Mucosa of rectum (tissue), 2 donors: ENCODE results near the gene ZNF407.

Experiments
- H3K27ac ChIP-seq, 2 donors: one replicate each; pipeline ENCODE4 v1.7.0; 2013; ENCODE audit warnings: inconsistent platforms in 2 of 2, low read depth in 2 of 2, low read length in 2 of 2
- H3K27me3 ChIP-seq, 2 donors: one replicate each; pipeline ENCODE4 v1.7.0; 2013; ENCODE audit warnings: low read length in 2 of 2; ENCODE audit not compliant: control insufficient read depth in 2 of 2, insufficient read depth in 2 of 2
- H3K36me3 ChIP-seq, 2 donors: one replicate each; pipeline ENCODE4 v1.7.0; 2013; ENCODE audit warnings: low read length in 2 of 2; ENCODE audit not compliant: control insufficient read depth in 2 of 2, insufficient read depth in 2 of 2
- H3K4me1 ChIP-seq, 2 donors: one replicate each; pipeline ENCODE4 v1.7.0; 2013; ENCODE audit warnings: low read length in 2 of 2, mild to moderate bottlenecking in 1 of 2; ENCODE audit not compliant: control insufficient read depth in 2 of 2, insufficient read depth in 2 of 2
- H3K4me3 ChIP-seq, 2 donors: one replicate each; pipeline ENCODE4 v1.7.0; 2013; ENCODE audit warnings: low read length in 2 of 2
- H3K9ac ChIP-seq, 2 donors: one replicate each; pipeline ENCODE4 v1.7.0; 2013; ENCODE audit warnings: low read length in 2 of 2, low read depth in 1 of 2, mild to moderate bottlenecking in 1 of 2
- H3K9me3 ChIP-seq, 2 donors: one replicate each; pipeline ENCODE4 v1.7.0; 2013; ENCODE audit warnings: low read length in 2 of 2; ENCODE audit not compliant: control insufficient read depth in 2 of 2
- donor health status: healthy.
- donor health status: Normal muscosa, but diverticular disease.

ZNF407 gene

DNA sequence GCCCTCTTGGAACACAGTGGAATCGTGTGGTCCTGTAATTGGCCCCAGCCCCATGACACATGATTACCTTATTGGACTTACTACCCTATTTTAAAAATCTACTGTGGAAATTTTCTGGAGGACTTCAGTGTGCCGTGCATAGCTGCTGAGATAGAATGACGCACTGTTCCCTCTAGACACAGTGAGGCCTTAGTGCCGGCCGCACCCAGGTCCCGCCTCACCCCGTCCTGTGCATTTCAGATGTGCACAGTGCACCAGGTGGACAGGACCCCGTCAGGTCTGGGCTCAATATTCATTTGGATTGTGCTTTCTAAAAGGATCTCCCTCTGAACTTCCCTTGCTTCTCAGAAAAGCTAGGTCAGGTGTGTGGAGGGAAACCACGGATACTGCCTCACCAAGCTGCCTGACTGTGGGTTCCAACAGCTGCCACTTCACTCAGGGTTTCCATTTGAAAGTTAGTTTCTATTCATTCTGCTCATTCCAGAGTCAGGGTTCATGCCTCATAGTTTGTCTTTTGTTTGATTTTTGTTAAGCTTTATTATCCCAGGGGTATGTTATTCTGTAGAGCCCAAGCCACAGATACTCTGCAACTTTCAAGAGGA is 455.5 kb downstream of the ZNF407 start:
- no peak overlapping the region for H3K27ac ChIP-seq
- H3K9ac ChIP-seq, result no peak overlapping the region
- no peaks in the 10 kb centered on the region for H3K36me3 ChIP-seq
- H3K4me3 ChIP-seq, result no peak overlapping the region
- no peaks in the 10 kb centered on the region for H3K9me3 ChIP-seq
- no peaks in the 10 kb centered on the region for H3K27me3 ChIP-seq
- no peaks in the 10 kb centered on the region for H3K4me1 ChIP-seq

DNA sequence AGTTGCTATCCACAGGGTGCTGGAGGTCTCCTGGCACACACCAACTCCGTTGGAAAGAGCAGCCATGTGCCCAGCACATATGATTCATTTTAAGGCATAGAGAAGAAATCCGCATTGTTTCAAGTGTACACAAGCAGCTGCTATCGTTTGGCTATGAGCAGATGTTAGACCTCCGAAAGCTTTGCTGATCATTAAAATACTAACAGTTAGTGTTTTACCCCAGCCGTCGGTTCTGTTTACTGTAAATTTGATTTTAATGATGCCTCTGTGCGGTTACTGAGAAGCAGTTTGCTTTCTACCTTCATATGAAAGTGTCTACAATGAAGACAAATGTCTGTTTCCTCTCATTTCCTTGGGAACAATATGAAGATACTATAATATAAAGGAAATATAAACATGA is 456.4 kb downstream of the ZNF407 start:
- H3K27ac ChIP-seq, result no peak overlapping the region
- no peaks in the 10 kb centered on the region for H3K4me1 ChIP-seq
- H3K9ac ChIP-seq, result no peak overlapping the region
- no peaks in the 10 kb centered on the region for H3K27me3 ChIP-seq
- no peaks in the 10 kb centered on the region for H3K9me3 ChIP-seq
- H3K4me3 ChIP-seq, result no peak overlapping the region
- no peaks in the 10 kb centered on the region for H3K36me3 ChIP-seq

DNA sequence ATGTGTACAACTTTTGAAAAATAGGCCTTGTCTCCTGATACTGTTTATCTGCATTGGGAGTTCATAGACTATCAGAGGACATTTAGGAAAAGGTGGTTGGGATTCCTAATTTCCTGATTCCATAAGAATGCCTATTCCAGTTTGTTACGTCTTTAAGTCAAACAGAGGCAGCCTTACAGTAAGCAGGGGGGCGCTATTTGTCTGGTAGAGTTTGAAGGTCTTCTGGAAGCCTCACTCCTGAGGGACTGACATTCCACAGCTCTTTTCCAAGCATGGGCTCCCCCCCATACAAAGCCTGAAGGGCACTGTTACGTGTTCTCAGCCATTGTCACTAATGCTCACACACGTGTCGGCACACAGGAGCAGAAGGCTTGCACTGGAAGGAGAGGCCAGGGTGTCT is 456.9 kb downstream of the ZNF407 start:
- Histone ChIP-seq H3K9me3 (no peaks in the 10 kb centered on the region), H3K27ac (no peak overlapping the region), H3K36me3 (no peaks in the 10 kb centered on the region), H3K4me1 (no peaks in the 10 kb centered on the region), H3K9ac (no peak overlapping the region), H3K27me3 (no peaks in the 10 kb centered on the region), H3K4me3 (no peak overlapping the region)

DNA sequence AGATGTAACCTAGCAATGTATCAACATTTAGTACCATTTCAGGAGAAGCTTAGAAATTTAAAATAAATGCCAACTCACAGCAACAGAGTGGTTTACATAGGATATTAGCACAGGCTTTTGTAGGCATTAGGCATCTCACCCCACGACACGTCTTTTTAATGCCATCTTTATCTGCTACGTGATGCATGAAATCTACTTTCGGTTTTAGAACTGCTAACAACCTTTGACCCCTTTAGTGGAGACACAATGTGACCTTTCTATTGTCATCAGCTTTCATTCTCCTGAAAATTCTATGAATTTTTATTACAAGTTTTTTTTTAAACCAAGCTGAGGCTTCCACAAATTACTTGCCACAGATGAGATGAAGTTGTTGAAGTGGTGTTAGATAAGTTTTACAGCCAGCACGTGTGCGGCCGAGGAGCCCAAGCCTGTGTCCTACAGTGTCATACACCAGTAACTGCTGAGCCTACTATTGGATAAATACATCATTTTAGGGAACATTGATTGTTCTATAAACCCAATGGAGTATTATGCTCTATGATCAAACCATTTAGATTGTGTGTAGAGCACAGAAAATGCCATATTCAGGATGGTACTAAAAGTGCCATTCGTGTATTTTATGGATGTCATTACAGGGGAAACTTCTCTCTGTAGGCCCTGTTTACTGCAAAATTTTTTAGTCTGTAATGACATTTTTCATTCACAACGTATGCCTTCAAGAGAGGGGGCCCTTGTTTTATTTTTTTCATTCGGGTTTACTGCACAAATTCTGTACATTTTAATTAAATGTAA is 459.7 kb downstream of the ZNF407 start:
- peaks cover 0 to 3% of the 10 kb centered on the region in 2 donors for H3K36me3 ChIP-seq
- H3K27me3 ChIP-seq, result no peaks in the 10 kb centered on the region
- H3K4me3 ChIP-seq, result no peak overlapping the region
- no peaks in the 10 kb centered on the region for H3K4me1 ChIP-seq
- no peak overlapping the region for H3K9ac ChIP-seq
- no peaks in the 10 kb centered on the region for H3K9me3 ChIP-seq
- H3K27ac ChIP-seq, result no peak overlapping the region

DNA sequence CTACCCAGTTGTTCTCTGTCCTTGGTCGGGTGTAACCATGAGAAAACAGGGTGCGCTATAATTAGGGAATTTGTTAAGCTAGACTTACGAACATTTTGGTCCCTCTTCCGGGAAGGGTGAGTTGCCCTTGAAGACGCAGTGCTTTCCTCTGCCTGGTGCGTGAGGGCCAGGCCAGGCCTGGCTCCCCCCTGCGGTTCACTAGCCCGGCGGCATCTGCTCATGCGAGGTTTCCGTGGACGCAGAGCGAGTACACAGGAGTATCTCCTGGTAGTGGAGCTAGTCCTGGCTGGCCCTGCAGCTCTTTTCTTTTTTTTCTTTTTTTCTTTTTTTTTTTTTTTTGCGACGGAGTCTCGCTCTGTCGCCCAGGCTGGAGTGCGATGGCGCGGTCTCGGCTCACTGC is 462.5 kb downstream of the ZNF407 start:
- Histone ChIP-seq H3K36me3 (peaks cover 2 to 11% of the 10 kb centered on the region in 2 donors), H3K4me1 (no peaks in the 10 kb centered on the region), H3K4me3 (no peak overlapping the region), H3K9ac (no peak overlapping the region), H3K27me3 (no peaks in the 10 kb centered on the region), H3K27ac (no peak overlapping the region), H3K9me3 (no peaks in the 10 kb centered on the region)

DNA sequence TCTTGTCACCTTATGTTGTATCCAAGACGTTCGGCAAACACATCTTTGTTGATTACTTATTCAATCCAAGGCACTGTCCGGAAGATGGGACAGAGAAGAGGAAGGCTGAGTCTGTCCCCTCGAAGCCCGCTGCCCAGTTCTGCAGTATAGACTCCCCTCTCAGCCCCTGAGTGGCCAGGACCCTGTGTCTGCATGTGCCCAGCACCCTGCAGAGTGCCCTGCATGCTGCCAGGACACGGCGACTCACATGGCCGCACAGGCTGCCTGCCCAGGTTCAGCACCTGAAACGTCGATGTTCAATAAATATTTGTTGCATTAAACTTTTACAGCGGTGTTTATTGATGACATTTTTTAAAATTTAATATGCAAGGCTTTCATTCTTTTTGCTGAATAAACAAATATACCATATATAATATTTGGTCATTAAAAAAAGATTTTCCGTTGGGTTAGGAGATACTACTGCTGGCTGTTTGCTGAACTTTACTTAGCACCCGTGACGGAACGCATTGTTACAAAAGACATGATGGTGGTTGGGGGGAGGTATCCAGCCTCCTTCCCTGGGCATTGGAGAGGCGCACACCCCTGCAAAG is 464.7 kb downstream of the ZNF407 start:
- Histone ChIP-seq H3K27me3 (no peaks in the 10 kb centered on the region), H3K9ac (no peak overlapping the region), H3K4me1 (no peaks in the 10 kb centered on the region), H3K4me3 (no peak overlapping the region), H3K27ac (no peak overlapping the region), H3K36me3 (peaks cover 2 to 11% of the 10 kb centered on the region in 2 donors), H3K9me3 (no peaks in the 10 kb centered on the region)

DNA sequence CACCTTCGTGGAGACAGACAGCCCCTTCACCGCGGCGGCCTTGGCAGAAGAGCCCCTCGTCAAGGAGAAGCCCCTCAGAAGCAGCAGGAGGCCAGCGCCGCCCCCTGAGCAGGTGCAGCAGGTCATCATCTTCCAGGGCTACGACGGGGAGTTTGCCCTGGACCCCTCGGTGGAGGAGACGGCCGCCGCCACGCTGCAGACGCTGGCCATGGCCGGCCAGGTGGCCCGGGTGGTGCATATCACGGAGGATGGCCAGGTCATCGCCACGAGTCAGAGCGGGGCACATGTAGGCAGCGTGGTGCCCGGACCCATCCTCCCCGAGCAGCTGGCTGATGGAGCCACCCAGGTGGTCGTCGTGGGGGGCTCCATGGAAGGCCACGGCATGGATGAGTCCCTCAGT is 465.5 kb downstream of the ZNF407 start:
- no peaks in the 10 kb centered on the region for H3K9me3 ChIP-seq
- H3K9ac ChIP-seq, result no peak overlapping the region
- no peak overlapping the region for H3K27ac ChIP-seq
- no peaks in the 10 kb centered on the region for H3K27me3 ChIP-seq
- no peaks in the 10 kb centered on the region for H3K4me1 ChIP-seq
- H3K4me3 ChIP-seq, result no peak overlapping the region
- peaks cover 2 to 11% of the 10 kb centered on the region in 2 donors for H3K36me3 ChIP-seq

DNA sequence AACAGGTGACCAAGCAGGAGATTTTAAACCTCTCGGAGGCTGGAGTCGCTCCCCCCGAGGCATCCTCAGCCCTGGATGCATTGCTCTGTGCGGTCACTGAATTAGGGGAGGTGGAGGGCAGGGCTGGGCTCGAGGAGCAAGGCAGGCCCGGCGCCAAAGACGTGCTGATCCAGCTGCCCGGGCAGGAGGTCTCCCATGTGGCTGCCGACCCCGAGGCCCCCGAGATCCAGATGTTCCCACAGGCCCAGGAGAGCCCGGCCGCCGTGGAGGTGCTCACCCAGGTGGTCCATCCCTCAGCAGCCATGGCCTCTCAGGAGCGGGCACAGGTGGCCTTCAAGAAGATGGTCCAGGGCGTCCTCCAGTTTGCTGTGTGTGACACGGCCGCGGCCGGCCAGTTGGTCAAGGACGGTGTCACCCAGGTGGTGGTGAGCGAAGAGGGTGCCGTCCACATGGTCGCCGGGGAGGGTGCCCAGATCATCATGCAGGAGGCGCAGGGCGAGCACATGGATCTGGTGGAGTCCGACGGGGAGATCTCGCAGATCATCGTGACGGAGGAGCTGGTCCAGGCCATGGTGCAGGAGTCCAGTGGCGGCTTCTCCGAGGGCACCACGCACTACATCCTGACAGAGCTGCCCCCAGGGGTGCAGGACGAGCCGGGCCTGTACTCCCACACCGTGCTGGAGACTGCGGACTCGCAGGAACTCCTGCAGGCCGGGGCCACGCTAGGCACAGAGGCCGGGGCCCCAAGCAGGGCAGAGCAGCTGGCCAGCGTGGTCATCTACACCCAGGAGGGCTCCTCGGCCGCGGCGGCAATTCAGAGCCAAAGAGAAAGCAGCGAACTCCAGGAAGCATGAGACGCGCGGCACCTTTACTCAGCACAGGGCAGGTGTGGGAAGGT is 466.2 kb downstream of the ZNF407 start:
- peaks cover 2 to 11% of the 10 kb centered on the region in 2 donors for H3K36me3 ChIP-seq
- H3K9me3 ChIP-seq, result no peaks in the 10 kb centered on the region
- no peaks in the 10 kb centered on the region for H3K4me1 ChIP-seq
- H3K4me3 ChIP-seq, result no peak overlapping the region
- H3K9ac ChIP-seq, result no peak overlapping the region
- H3K27me3 ChIP-seq, result no peaks in the 10 kb centered on the region
- no peak overlapping the region for H3K27ac ChIP-seq

DNA sequence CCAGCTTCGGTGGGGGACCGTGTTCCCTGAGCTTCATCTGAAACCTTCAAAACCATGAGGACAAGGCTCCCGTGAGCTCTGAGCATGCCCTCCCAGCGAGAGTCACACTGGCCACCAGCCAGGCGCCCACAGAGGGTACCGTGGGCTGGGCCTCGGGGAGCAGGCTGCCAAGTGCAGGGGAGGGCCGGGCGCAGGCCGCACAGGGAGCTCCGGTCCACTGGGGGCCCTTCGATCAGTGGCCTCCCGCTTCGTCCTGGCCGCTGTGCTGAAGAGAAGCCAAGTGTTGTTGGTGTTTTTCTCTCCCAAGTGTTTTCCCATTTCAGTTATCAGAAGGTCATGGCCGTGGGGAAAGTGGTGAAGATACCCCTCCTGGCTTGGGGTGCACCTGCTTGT is 466.8 kb downstream of the ZNF407 start:
- no peaks in the 10 kb centered on the region for H3K27me3 ChIP-seq
- no peak overlapping the region for H3K27ac ChIP-seq
- H3K36me3 ChIP-seq, result peaks cover 2 to 11% of the 10 kb centered on the region in 2 donors
- no peak overlapping the region for H3K9ac ChIP-seq
- H3K4me1 ChIP-seq, result no peaks in the 10 kb centered on the region
- no peaks in the 10 kb centered on the region for H3K9me3 ChIP-seq
- no peak overlapping the region for H3K4me3 ChIP-seq
